GM18499 (cell line): ENCODE measurements around the gene PDSS2.
"Not testable (repeated sequence)": the region's sequence is repeated elsewhere in the genome, so short reads cannot be mapped to it uniquely, and the experiment has no call there.

Experiments
- ATAC-seq: cut with Tn5 transposase; IDR thresholded peaks from one replicate; pipeline ENCODE4 v1.9.1; 2021; ENCODE audit warnings: moderate number of reproducible peaks; ENCODE audit not compliant: insufficient read depth, unreplicated experiment

The PDSS2 gene

GRCh38 chr6:107369493-107369892, 89.9 kb downstream of the PDSS2 start:
- no peak for ATAC-seq

- no peak for ATAC-seq
These were observed 90.9 kb downstream of the PDSS2 start for GRCh38 chr6:107368471-107368870.

- ATAC-seq, result not testable (repeated sequence)
These were observed 95.2 kb downstream of the PDSS2 start for GRCh38 chr6:107364173-107364572.

- no peak for ATAC-seq
These were observed 97.4 kb downstream of the PDSS2 start for GRCh38 chr6:107361753-107362604.

- no peak for ATAC-seq
These were observed 98.9 kb downstream of the PDSS2 start for GRCh38 chr6:107360476-107360875.

- no peak for ATAC-seq
These were observed 101.5 kb downstream of the PDSS2 start for GRCh38 chr6:107357842-107358241.

GRCh38 chr6:107357031-107357430, 102.3 kb downstream of the PDSS2 start:
- no peak for ATAC-seq

GRCh38 chr6:107355659-107356058, 103.7 kb downstream of the PDSS2 start:
- no peak for ATAC-seq

GRCh38 chr6:107354451-107354850, 104.9 kb downstream of the PDSS2 start:
- ATAC-seq, result no peak

GRCh38 chr6:107353773-107354382, 105.5 kb downstream of the PDSS2 start:
- no peak for ATAC-seq

GRCh38 chr6:107348224-107348623, 111.1 kb downstream of the PDSS2 start:
- ATAC-seq, result no peak

GRCh38 chr6:107345393-107345792, 114.0 kb downstream of the PDSS2 start:
- no peak for ATAC-seq

- no peak for ATAC-seq
These were observed 114.4 kb downstream of the PDSS2 start for GRCh38 chr6:107344981-107345380.

- ATAC-seq, result no peak
These were observed 115.0 kb downstream of the PDSS2 start for GRCh38 chr6:107344383-107344782.

- no peak for ATAC-seq
These were observed 117.2 kb downstream of the PDSS2 start for GRCh38 chr6:107342144-107342543.

GRCh38 chr6:107340881-107341280, 118.5 kb downstream of the PDSS2 start:
- ATAC-seq, result no peak

- ATAC-seq, result no peak
These were observed 122.1 kb downstream of the PDSS2 start for GRCh38 chr6:107337191-107337741.

GRCh38 chr6:107334026-107334425, 125.3 kb downstream of the PDSS2 start:
- ATAC-seq, result no peak

- ATAC-seq, result no peak
These were observed 125.9 kb downstream of the PDSS2 start for GRCh38 chr6:107333491-107333890.

GRCh38 chr6:107331409-107332386, 127.7 kb downstream of the PDSS2 start:
- ATAC-seq, result no peak
